ENCODE measurements around the gene NUDT8. TPM values are rescaled to one million over a fixed set of nuclear protein-coding genes. Genes with fewer than 3 reads are reported as not detected.

Gene NUDT8
- total and polyA plus RNA-seq, 10 of the 15 experiments (the other 5 are each of a cell fraction or from before 2014, with no cell fraction given), result 0.32 to 18.2 (median 9.8) TPM

DNA sequence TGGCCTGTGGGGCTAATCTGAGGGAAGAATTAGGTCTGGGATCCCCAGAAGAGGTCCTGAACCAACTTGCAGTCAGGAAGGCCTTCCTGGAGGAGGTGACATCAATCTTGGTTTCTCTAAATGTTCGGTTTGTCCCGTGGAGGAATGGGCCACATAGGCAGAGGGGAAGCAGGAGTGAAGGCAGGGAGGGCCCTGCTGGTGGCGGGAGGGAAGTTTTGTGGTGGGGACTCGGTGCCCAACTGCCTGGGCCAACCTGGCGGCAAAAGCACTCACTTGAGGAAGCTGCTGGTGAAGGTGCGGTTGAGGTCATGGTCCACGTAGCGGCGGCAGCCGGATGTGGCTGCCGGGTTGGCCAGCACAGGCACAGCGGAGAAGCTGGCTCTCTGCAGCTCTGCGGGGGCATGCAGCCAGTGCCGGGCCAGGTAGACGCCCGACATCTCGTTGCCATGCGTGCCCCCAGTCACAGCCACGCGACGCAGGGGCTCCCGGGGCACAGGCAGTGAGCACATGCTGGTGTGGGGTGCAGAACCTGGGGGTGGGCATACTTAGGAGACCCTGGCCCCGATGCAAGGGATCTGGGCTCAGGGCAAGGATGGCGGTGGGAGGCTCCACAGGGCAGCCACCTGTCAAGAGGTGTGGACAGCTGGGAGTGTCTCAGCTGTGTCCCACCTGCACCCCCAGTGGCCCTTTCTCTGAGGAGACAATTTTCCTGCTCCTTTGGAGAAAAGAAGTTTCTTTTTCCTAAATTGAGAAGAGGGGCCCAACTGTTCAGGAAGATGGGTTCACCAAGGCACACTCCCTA lies 17.0 kb upstream of the NUDT8 start (continued):
- TF ChIP-seq, protein P1, sequence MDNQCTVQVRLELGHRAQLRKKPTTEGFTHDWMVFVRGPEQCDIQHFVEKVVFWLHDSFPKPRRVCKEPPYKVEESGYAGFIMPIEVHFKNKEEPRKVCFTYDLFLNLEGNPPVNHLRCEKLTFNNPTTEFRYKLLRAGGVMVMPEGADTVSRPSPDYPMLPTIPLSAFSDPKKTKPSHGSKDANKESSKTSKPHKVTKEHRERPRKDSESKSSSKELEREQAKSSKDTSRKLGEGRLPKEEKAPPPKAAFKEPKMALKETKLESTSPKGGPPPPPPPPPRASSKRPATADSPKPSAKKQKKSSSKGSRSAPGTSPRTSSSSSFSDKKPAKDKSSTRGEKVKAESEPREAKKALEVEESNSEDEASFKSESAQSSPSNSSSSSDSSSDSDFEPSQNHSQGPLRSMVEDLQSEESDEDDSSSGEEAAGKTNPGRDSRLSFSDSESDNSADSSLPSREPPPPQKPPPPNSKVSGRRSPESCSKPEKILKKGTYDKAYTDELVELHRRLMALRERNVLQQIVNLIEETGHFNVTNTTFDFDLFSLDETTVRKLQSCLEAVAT (IDR thresholded peaks at IDR 0.05), result peak; percentile 63; the same call in 1 of the 2 replicates
- peak; percentile 68 for TF ChIP-seq IKZF1 (conservative IDR thresholded peaks at IDR 0.05)
- TF ChIP-seq, protein P2, sequence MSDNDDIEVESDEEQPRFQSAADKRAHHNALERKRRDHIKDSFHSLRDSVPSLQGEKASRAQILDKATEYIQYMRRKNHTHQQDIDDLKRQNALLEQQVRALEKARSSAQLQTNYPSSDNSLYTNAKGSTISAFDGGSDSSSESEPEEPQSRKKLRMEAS (IDR thresholded peaks at IDR 0.05; ENCODE audit: low read depth, low read length), result no peak
- TF ChIP-seq, protein P3, sequence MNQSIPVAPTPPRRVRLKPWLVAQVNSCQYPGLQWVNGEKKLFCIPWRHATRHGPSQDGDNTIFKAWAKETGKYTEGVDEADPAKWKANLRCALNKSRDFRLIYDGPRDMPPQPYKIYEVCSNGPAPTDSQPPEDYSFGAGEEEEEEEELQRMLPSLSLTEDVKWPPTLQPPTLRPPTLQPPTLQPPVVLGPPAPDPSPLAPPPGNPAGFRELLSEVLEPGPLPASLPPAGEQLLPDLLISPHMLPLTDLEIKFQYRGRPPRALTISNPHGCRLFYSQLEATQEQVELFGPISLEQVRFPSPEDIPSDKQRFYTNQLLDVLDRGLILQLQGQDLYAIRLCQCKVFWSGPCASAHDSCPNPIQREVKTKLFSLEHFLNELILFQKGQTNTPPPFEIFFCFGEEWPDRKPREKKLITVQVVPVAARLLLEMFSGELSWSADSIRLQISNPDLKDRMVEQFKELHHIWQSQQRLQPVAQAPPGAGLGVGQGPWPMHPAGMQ (IDR thresholded peaks at IDR 0.05; ENCODE audit: borderline replicate concordance), result peak; percentile 73; the same call in 1 of the 2 replicates
- TF ChIP-seq ETV6 (conservative IDR thresholded peaks at IDR 0.05 in 1 of 2, IDR thresholded peaks at IDR 0.05 in 1 of 2; ENCODE audit: borderline replicate concordance in 1 of 2, low read depth in 1 of 2), result no peak
- TF ChIP-seq, protein P4, sequence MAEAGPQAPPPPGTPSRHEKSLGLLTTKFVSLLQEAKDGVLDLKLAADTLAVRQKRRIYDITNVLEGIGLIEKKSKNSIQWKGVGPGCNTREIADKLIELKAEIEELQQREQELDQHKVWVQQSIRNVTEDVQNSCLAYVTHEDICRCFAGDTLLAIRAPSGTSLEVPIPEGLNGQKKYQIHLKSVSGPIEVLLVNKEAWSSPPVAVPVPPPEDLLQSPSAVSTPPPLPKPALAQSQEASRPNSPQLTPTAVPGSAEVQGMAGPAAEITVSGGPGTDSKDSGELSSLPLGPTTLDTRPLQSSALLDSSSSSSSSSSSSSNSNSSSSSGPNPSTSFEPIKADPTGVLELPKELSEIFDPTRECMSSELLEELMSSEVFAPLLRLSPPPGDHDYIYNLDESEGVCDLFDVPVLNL (IDR thresholded peaks at IDR 0.05; ENCODE audit: low read depth, low read length), result 0 out of 2 replicates have a peak, but pooled peaks have one; percentile 14
- TF ChIP-seq, protein P5, sequence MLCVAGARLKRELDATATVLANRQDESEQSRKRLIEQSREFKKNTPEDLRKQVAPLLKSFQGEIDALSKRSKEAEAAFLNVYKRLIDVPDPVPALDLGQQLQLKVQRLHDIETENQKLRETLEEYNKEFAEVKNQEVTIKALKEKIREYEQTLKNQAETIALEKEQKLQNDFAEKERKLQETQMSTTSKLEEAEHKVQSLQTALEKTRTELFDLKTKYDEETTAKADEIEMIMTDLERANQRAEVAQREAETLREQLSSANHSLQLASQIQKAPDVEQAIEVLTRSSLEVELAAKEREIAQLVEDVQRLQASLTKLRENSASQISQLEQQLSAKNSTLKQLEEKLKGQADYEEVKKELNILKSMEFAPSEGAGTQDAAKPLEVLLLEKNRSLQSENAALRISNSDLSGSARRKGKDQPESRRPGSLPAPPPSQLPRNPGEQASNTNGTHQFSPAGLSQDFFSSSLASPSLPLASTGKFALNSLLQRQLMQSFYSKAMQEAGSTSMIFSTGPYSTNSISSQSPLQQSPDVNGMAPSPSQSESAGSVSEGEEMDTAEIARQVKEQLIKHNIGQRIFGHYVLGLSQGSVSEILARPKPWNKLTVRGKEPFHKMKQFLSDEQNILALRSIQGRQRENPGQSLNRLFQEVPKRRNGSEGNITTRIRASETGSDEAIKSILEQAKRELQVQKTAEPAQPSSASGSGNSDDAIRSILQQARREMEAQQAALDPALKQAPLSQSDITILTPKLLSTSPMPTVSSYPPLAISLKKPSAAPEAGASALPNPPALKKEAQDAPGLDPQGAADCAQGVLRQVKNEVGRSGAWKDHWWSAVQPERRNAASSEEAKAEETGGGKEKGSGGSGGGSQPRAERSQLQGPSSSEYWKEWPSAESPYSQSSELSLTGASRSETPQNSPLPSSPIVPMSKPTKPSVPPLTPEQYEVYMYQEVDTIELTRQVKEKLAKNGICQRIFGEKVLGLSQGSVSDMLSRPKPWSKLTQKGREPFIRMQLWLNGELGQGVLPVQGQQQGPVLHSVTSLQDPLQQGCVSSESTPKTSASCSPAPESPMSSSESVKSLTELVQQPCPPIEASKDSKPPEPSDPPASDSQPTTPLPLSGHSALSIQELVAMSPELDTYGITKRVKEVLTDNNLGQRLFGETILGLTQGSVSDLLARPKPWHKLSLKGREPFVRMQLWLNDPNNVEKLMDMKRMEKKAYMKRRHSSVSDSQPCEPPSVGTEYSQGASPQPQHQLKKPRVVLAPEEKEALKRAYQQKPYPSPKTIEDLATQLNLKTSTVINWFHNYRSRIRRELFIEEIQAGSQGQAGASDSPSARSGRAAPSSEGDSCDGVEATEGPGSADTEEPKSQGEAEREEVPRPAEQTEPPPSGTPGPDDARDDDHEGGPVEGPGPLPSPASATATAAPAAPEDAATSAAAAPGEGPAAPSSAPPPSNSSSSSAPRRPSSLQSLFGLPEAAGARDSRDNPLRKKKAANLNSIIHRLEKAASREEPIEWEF (IDR thresholded peaks at IDR 0.05; ENCODE audit: insufficient replicate concordance, low read depth, low read length), result no peak
- TF ChIP-seq, protein P6, sequence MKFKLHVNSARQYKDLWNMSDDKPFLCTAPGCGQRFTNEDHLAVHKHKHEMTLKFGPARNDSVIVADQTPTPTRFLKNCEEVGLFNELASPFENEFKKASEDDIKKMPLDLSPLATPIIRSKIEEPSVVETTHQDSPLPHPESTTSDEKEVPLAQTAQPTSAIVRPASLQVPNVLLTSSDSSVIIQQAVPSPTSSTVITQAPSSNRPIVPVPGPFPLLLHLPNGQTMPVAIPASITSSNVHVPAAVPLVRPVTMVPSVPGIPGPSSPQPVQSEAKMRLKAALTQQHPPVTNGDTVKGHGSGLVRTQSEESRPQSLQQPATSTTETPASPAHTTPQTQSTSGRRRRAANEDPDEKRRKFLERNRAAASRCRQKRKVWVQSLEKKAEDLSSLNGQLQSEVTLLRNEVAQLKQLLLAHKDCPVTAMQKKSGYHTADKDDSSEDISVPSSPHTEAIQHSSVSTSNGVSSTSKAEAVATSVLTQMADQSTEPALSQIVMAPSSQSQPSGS (IDR thresholded peaks at IDR 0.05; ENCODE audit: low read length), result no peak
- no peak for TF ChIP-seq SMAD1 (IDR thresholded peaks at IDR 0.05; ENCODE audit: low read depth, partially characterized antibody)
